NCI-H748 treated with DMSO at 0.1 percent for 48 hours (cell line): ENCODE results near the gene MXD4.
A peak's percentile ranks its signal among the peaks of the same experiment; 100 is the strongest.

Source experiments
- DNase-seq: peaks from one replicate; lab custom pipeline; 2025; lab: John Stamatoyannopoulos, UW

MXD4 gene

GRCh38 chr4:2261853-2262144, at the start of gene MXD4:
Gene MXD4 (minus strand): TSS chr4:2262109. CDS start chr4:2261980, 129 bp downstream.
- DNase-seq = no peak

DNA sequence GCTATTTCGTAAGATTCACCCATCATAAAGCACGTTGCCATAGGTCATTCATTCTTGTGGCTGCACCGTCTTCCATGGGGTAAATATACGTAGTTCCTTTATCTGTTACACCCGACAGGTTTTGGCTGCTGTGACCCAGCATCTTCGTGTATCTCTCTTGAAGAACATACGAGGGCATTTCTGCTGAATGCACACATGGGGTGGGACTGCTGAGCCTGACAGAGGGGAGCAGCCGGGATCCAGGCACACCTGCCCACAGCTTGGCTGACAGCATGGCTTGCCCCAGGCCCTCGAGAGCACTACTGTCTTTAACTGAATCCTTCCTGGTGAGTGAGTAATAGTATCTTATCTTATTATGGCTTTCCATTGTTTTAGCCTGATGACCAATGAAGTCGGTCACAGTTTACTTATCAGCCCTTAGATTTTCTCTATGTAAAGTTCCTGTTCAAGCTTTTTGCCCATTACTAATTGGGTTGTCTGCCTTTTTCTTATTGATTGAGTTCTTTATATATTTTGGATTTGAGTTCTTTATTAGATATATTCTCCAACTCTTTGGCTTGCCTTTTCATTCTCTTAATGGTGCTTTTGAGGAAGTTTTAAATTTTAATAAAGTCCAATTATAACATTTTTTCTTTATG, 45.0 kb upstream of the MXD4 start:
- no peak for DNase-seq

DNA sequence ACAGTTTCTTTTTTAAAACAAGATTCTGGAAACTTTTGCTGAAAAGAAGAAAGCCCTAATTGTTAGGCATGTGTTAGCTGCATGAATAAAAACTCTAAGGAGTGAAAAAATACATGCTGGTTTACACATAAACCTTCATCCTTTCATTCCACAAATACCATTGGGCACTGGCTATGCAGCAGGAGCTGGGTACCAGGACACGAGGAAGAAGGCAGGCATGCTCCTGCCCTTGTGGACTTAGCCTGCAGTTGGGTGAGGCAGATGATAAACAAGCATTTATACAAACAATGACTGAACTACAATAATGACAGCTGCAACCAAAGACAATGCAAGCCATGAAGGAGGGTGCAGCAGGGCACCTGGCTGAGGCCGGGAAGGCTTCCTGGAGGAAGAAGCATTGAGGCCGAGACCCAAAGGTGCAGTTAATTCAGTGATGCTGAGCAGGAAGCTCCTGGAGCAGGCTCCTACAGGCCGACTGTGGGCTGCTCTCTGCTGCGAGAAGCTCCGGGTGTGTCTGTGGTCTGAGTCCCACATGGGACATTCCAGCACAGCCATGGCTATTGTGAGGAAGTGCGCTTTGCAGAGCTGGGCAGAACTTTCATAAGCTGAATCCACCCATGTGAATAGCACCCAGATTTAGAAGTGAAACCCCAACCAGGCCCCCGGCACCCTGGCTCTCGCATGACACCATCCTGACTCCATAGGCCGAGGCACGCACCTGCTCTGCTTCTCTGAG, 44.0 kb upstream of the MXD4 start:
- DNase-seq = peak; percentile 0

- no peak for DNase-seq
These were observed 43.1 kb upstream of the MXD4 start for GRCh38 chr4:2304877-2305561.

GRCh38 chr4:2304321-2304876, 42.5 kb upstream of the MXD4 start:
- DNase-seq = no peak

DNA sequence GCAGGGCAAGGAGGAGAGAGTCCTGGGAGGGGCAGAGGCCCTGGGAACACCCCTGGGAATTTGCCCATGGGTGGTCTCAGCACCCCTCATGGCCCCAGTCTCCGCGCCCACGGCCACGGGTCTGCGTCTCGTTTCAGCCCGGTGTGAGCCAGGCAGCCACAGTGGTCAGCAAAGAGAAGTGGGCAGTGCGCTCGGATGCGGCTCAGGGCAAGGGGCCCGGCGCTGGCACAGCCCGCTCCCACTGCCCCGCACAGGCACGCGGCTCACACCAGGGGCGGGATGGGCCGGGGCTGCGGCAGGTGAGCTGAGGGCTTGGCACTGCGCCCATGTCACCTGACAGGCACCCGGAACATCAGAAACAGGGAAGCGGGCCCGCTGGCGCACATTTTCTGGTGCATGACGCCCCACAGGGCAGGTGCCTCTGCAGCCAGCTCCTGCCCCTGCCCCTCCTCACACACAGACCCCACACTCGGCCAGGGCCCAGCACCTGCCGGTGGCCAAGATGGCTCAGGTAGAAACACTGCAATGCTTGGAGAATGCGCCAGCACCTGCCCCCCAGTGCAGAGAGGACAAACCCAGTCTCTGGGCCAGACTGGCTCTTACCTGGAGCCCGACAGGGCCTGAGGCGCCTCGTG, 41.9 kb upstream of the MXD4 start:
- no peak for DNase-seq

DNA sequence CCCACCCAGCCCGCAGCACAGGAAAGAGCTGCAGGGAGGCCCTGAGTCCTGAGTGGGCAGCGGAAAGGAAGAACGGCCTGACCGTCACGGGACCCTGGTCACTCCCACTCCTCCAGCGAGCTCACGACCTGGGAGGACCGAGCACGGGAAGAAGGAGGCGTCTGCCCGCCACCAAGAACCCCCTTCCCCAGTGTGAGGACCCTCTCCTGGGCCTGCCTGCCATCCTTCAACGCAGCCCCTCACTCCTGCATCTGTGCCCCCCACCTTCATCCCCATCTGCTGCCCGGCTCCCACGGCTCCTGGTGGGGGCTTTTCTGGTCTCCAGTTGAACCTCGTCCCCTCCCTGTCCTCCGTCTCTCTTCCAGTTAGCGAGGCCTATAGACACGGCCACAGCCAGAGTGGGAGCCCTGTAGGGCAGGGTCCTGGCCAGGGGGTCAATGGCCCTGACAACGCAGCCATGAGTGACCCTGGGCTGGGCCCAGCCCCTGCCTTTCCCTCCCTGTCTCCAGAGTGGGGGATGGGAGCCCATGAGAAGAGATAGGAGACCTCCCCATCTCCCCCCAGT, 41.3 kb upstream of the MXD4 start:
- DNase-seq = no peak

DNA sequence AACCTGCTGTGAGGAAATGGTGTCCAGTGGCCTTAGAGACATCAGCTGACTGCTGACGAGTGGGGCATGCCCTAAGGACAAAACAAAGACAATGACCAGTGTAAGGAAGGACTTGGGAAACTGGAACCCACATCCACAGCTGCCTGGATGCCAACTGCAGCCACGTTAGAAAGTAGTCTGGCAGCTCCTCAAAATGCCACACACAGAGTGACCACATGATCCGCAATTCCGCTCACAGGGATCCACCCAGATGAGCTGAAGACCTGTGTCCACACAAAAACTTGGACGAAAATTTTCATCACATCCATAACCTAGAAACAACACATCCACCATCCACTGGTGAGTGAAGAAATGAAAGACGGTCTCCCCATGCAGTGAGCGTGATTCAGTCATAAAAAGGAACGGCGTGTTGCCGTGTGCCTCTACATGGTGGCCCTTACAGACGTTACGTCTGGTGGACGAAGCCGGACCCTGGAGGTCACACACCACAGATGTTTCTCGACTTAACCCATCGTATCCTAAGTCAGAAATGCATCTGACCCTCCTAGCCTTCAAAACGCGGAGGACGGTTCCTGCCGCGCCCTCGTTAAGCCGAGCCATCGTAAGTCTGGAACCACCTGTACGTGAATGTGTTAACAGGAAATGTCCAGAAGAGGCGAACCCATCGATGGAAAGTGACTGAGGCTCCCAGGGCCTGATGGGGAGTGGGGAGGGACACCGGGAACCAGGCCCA, 40.6 kb upstream of the MXD4 start:
- no peak for DNase-seq

- DNase-seq = no peak
These were observed 39.9 kb upstream of the MXD4 start for GRCh38 chr4:2301806-2302205.

DNA sequence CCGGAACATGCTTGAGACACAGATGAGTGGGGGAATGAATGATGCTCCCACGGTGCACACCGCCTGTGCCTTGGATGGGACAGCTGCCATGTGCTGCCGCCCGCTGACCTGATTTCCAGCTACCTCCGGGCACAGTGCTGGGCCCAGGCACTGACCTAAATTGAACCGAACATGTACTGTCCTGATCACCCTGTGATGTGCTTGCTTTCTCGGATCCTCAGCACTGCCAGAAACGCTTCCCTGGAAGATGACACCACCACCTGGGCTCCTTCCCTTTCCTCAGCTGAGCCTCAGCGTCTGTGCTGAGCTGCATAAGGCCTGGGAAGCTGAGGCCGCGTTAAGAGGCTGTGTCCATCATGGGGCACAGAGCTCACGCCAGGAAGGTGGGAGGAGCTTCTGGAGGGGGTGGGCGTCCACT, 39.3 kb upstream of the MXD4 start:
- DNase-seq = no peak

- DNase-seq = no peak
These were observed 38.7 kb upstream of the MXD4 start for GRCh38 chr4:2300431-2301224.

DNA sequence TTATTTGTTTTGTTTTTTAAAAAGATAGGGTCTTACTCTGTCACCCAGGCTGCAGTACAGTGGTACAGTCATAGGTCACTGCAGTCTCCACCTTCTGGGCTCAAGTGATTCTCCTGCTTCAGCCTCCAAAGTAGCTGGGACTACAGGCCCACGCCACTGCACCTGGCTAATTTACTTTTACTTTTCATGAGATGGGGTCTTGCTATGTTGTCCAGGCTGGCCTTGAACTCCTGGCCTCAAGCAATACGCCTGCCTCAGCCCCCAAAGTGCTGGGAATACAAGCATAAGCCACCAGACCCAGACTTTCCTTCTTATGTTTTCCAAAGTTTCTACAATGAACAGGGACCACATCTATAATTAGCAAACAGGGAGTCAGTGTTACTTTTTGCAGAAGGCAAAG, 37.9 kb upstream of the MXD4 start:
- DNase-seq = no peak

- DNase-seq = no peak
These were observed 36.7 kb upstream of the MXD4 start for GRCh38 chr4:2298532-2298991.

- DNase-seq = no peak
These were observed 36.0 kb upstream of the MXD4 start for GRCh38 chr4:2297606-2298531.

GRCh38 chr4:2296631-2297601, 35.0 kb upstream of the MXD4 start:
- DNase-seq = no peak

DNA sequence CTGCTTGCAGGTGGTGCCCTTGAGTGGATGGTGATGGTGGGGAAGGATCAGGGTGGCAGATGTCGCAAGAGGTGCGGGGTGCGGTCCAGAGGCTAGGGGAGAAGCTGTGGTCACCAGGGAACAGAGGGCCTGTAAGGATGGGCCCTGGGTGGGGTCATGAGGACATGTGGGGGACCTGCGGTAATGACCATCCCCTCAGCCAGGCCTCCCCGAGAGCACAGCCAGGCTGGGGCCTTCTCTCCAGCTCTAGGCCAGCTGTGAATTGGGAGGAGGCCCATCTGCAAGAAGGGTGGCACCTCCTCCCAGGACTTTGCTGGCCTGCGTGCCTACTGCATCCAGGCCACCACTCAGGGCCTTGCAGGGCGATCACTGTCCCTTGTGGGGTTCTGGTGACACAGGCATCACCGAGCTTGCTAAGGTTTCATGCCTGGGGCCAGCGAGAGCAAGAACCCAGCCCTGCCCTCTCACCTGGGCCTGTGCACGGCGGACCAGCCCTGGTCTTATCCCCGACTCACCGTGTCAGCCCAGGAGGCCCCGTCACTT, 34.1 kb upstream of the MXD4 start:
- no peak for DNase-seq

DNA sequence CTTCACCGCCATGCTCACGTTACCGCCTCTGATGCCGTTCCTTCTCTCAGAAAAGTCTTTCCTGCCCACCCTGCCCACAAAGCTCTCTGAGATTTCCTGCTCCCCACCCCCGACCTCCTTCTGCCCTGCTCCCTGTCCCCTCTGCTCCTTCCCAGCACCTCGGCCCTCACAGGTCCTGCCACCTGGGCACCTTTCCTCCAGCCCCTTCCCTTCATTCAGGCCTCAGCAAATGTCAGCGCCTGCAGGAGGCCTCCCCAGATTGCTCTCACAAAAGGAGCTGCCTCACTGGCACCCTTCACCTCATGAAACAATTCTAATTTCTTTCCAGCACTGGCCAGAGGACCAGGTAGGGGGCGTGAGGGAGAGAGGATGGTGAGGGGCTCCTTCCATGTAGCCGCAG, 33.6 kb upstream of the MXD4 start:
- no peak for DNase-seq

GRCh38 chr4:2292646-2293108, 30.8 kb upstream of the MXD4 start:
- DNase-seq = no peak
